Measurements from ENCODE around the gene ATP6V0B.

Gene ATP6V0B

GRCh38 chr1:44016890-44017400, 42.2 kb downstream of the ATP6V0B start:
- no CpG with 5 or more reads among the region's 20 CpGs for WGBS (ENCODE audit: insufficient coverage, insufficient read length)

GRCh38 chr1:44019466-44019948, 44.7 kb downstream of the ATP6V0B start:
- Histone ChIP-seq H3K27ac (ENCODE audit: low read length) (no peak overlapping the region), H3K4me1 (ENCODE audit: control insufficient read depth, insufficient read depth, low read length) (peaks cover 2% of the 10 kb centered on the region; the same call in 1 of the 2 replicates), H3K9me3 (ENCODE audit: control insufficient read depth, insufficient read depth, low read length) (no peaks in the 10 kb centered on the region), H3K27me3 (ENCODE audit: control insufficient read depth, insufficient read depth, low read length) (no peaks in the 10 kb centered on the region), H3K36me3 (ENCODE audit: control insufficient read depth, insufficient read depth, low read length) (peaks cover 9% of the 10 kb centered on the region; the same call in 1 of the 2 replicates), H3K4me3 (ENCODE audit: low read length) (no peak overlapping the region)
- DNase-seq (ENCODE audit: low read depth, low spot score) = no peak
- no CpG with 5 or more reads among the region's 13 CpGs for WGBS (ENCODE audit: insufficient coverage, insufficient read length)

More at GRCh38 chr1:44016890-44017400, 42.2 kb downstream of the ATP6V0B start:
- H3K4me3 ChIP-seq (ENCODE audit: low read length) = no peak overlapping the region
- no peaks in the 10 kb centered on the region for H3K27me3 ChIP-seq (ENCODE audit: control insufficient read depth, insufficient read depth, low read length)
- peaks cover 4% of the 10 kb centered on the region; the same call in 1 of the 2 replicates for H3K36me3 ChIP-seq (ENCODE audit: control insufficient read depth, insufficient read depth, low read length)
- H3K27ac ChIP-seq (ENCODE audit: low read length) = no peak overlapping the region
- DNase-seq (ENCODE audit: low read depth, low spot score) = no peak
- peaks cover 2% of the 10 kb centered on the region; the same call in 1 of the 2 replicates for H3K4me1 ChIP-seq (ENCODE audit: control insufficient read depth, insufficient read depth, low read length)
- no peaks in the 10 kb centered on the region for H3K9me3 ChIP-seq (ENCODE audit: control insufficient read depth, insufficient read depth, low read length)

- WGBS (ENCODE audit: insufficient coverage, insufficient read length) = no CpG with 5 or more reads among the region's 6 CpGs
- H3K36me3 ChIP-seq (ENCODE audit: control insufficient read depth, insufficient read depth, low read length) = peaks cover 9% of the 10 kb centered on the region; the same call in 1 of the 2 replicates
These were observed 45.7 kb downstream of the ATP6V0B start for GRCh38 chr1:44020464-44020863.

GRCh38 chr1:44021156-44021555, 46.4 kb downstream of the ATP6V0B start:
- no peak overlapping the region for H3K27ac ChIP-seq (ENCODE audit: low read length)
- H3K4me3 ChIP-seq (ENCODE audit: low read length) = no peak overlapping the region
- H3K27me3 ChIP-seq (ENCODE audit: control insufficient read depth, insufficient read depth, low read length) = no peaks in the 10 kb centered on the region
- no peak for DNase-seq (ENCODE audit: low read depth, low spot score)
- WGBS (ENCODE audit: insufficient coverage, insufficient read length) = no CpG with 5 or more reads among the region's 8 CpGs
- H3K9me3 ChIP-seq (ENCODE audit: control insufficient read depth, insufficient read depth, low read length) = no peaks in the 10 kb centered on the region
- peaks cover 9% of the 10 kb centered on the region; the same call in 1 of the 2 replicates for H3K36me3 ChIP-seq (ENCODE audit: control insufficient read depth, insufficient read depth, low read length)
- H3K4me1 ChIP-seq (ENCODE audit: control insufficient read depth, insufficient read depth, low read length) = peaks cover 5% of the 10 kb centered on the region; the same call in 1 of the 2 replicates

More at GRCh38 chr1:44020464-44020863, 45.7 kb downstream of the ATP6V0B start:
- H3K27me3 ChIP-seq (ENCODE audit: control insufficient read depth, insufficient read depth, low read length) = no peaks in the 10 kb centered on the region
- H3K9me3 ChIP-seq (ENCODE audit: control insufficient read depth, insufficient read depth, low read length) = no peaks in the 10 kb centered on the region
- no peak overlapping the region for H3K27ac ChIP-seq (ENCODE audit: low read length)
- H3K4me3 ChIP-seq (ENCODE audit: low read length) = no peak overlapping the region
- peaks cover 2% of the 10 kb centered on the region; the same call in 1 of the 2 replicates for H3K4me1 ChIP-seq (ENCODE audit: control insufficient read depth, insufficient read depth, low read length)
- DNase-seq (ENCODE audit: low read depth, low spot score) = no peak

- no peaks in the 10 kb centered on the region for H3K27me3 ChIP-seq (ENCODE audit: control insufficient read depth, insufficient read depth, low read length)
- H3K36me3 ChIP-seq (ENCODE audit: control insufficient read depth, insufficient read depth, low read length) = peaks cover 9% of the 10 kb centered on the region; the same call in 1 of the 2 replicates
- H3K4me1 ChIP-seq (ENCODE audit: control insufficient read depth, insufficient read depth, low read length) = peaks cover 5% of the 10 kb centered on the region; the same call in 1 of the 2 replicates
- H3K27ac ChIP-seq (ENCODE audit: low read length) = no peak overlapping the region
- no CpG with 5 or more reads among the region's 10 CpGs for WGBS (ENCODE audit: insufficient coverage, insufficient read length)
- no peak overlapping the region for H3K4me3 ChIP-seq (ENCODE audit: low read length)
- no peaks in the 10 kb centered on the region for H3K9me3 ChIP-seq (ENCODE audit: control insufficient read depth, insufficient read depth, low read length)
- DNase-seq (ENCODE audit: low read depth, low spot score) = no peak
These were observed 47.0 kb downstream of the ATP6V0B start for GRCh38 chr1:44021581-44022321.

GRCh38 chr1:44024031-44024902, 49.5 kb downstream of the ATP6V0B start:
- Histone ChIP-seq H3K36me3 (ENCODE audit: control insufficient read depth, insufficient read depth, low read length) (peaks cover 9% of the 10 kb centered on the region; the same call in 1 of the 2 replicates), H3K27me3 (ENCODE audit: control insufficient read depth, insufficient read depth, low read length) (no peaks in the 10 kb centered on the region), H3K9me3 (ENCODE audit: control insufficient read depth, insufficient read depth, low read length) (no peaks in the 10 kb centered on the region), H3K4me1 (ENCODE audit: control insufficient read depth, insufficient read depth, low read length) (peaks cover 6% of the 10 kb centered on the region; the same call in 1 of the 2 replicates), H3K4me3 (ENCODE audit: low read length) (no peak overlapping the region), H3K27ac (ENCODE audit: low read length) (no peak overlapping the region)
- DNase-seq (ENCODE audit: low read depth, low spot score) = no peak
- no CpG with 5 or more reads among the region's 14 CpGs for WGBS (ENCODE audit: insufficient coverage, insufficient read length)

GRCh38 chr1:44024903-44025525, 50.3 kb downstream of the ATP6V0B start:
- no peaks in the 10 kb centered on the region for H3K9me3 ChIP-seq (ENCODE audit: control insufficient read depth, insufficient read depth, low read length)
- WGBS (ENCODE audit: insufficient coverage, insufficient read length) = no CpG with 5 or more reads among the region's 13 CpGs
- peaks cover 9% of the 10 kb centered on the region; the same call in 1 of the 2 replicates for H3K36me3 ChIP-seq (ENCODE audit: control insufficient read depth, insufficient read depth, low read length)

GRCh38 chr1:44025816-44026215, 51.1 kb downstream of the ATP6V0B start:
- Histone ChIP-seq H3K27ac (ENCODE audit: low read length) (no peak overlapping the region), H3K9me3 (ENCODE audit: control insufficient read depth, insufficient read depth, low read length) (no peaks in the 10 kb centered on the region), H3K4me3 (ENCODE audit: low read length) (no peak overlapping the region), H3K36me3 (ENCODE audit: control insufficient read depth, insufficient read depth, low read length) (peaks cover 9% of the 10 kb centered on the region; the same call in 1 of the 2 replicates), H3K27me3 (ENCODE audit: control insufficient read depth, insufficient read depth, low read length) (no peaks in the 10 kb centered on the region), H3K4me1 (ENCODE audit: control insufficient read depth, insufficient read depth, low read length) (peaks cover 6% of the 10 kb centered on the region)
- WGBS (ENCODE audit: insufficient coverage, insufficient read length) = no CpG with 5 or more reads among the region's 3 CpGs
- no peak for DNase-seq (ENCODE audit: low read depth, low spot score)

More at GRCh38 chr1:44024903-44025525, 50.3 kb downstream of the ATP6V0B start:
- Histone ChIP-seq H3K27me3 (ENCODE audit: control insufficient read depth, insufficient read depth, low read length) (no peaks in the 10 kb centered on the region), H3K4me3 (ENCODE audit: low read length) (no peak overlapping the region), H3K27ac (ENCODE audit: low read length) (no peak overlapping the region), H3K4me1 (ENCODE audit: control insufficient read depth, insufficient read depth, low read length) (peaks cover 6% of the 10 kb centered on the region)
- no peak for DNase-seq (ENCODE audit: low read depth, low spot score)

GRCh38 chr1:44027320-44027719, 52.6 kb downstream of the ATP6V0B start:
- Histone ChIP-seq H3K4me3 (ENCODE audit: low read length) (no peak overlapping the region), H3K36me3 (ENCODE audit: control insufficient read depth, insufficient read depth, low read length) (peaks cover 5% of the 10 kb centered on the region; the same call in 1 of the 2 replicates), H3K27ac (ENCODE audit: low read length) (no peak overlapping the region), H3K4me1 (ENCODE audit: control insufficient read depth, insufficient read depth, low read length) (peaks cover 6% of the 10 kb centered on the region), H3K27me3 (ENCODE audit: control insufficient read depth, insufficient read depth, low read length) (no peaks in the 10 kb centered on the region), H3K9me3 (ENCODE audit: control insufficient read depth, insufficient read depth, low read length) (no peaks in the 10 kb centered on the region)
- no CpG with 5 or more reads among the region's 3 CpGs for WGBS (ENCODE audit: insufficient coverage, insufficient read length)
- DNase-seq (ENCODE audit: low read depth, low spot score) = no peak

Measured in iPS DF 6.9 (cell line).